Thyroid gland (tissue), 4 donors: ENCODE results near the gene KRTAP10-4. TPM values are rescaled to one million over a fixed set of nuclear protein-coding genes. Genes with fewer than 3 reads are reported as not detected.

Experiments
- DNase-seq, 2 donors: peaks; one replicate each; pipeline ENCODE4 v3.0.0-alpha.2; 2019
- H3K27ac ChIP-seq, 3 donors: fragments of 200-600 bp; sonication (generic); 1 replicate in 2 of 3; 2 replicates in 1 of 3; pipeline ENCODE4 v1.5.1; 2016 to 2019; ENCODE audit warnings: mild to moderate bottlenecking in 1 of 3, moderate library complexity in 1 of 3
- H3K27me3 ChIP-seq: fragments of 200-600 bp; sonication (generic); one replicate; pipeline ENCODE4 v1.5.1; 2019
- H3K36me3 ChIP-seq, 2 donors: fragments of 200-600 bp; sonication (generic); one replicate each; pipeline ENCODE4 v1.5.1; 2016 to 2019
- H3K4me1 ChIP-seq, 2 donors: fragments of 200-600 bp; sonication (generic); one replicate each; pipeline ENCODE4 v1.5.1; 2017 to 2019
- H3K4me3 ChIP-seq, 3 donors: fragments of 200-600 bp; sonication (generic); replicated peaks in 1 of 3; 1 replicate in 2 of 3; 2 replicates in 1 of 3; pipeline ENCODE4 v1.5.1; 2016; ENCODE audit warnings: mild to moderate bottlenecking in 1 of 3
- H3K9me3 ChIP-seq: fragments of 200-600 bp; sonication (generic); one replicate; pipeline ENCODE4 v1.5.1; 2017
- CTCF ChIP-seq, 6 experiments: fragments of 200-600 bp in 3 of 6; fragments of 450-650 bp in 3 of 6; sonication (generic) in 3 of 6; IDR thresholded peaks; one replicate each; pipeline ENCODE4 v1.5.1; 2016 to 2019; ENCODE audit warnings: antibody characterized with exemption in 6 of 6, mild to moderate bottlenecking in 2 of 6, inconsistent platforms in 1 of 6, moderate library complexity in 1 of 6
- POLR2A ChIP-seq, 2 donors: fragments of 450-650 bp; IDR thresholded peaks; one replicate each; pipeline ENCODE4 v1.6.1; 2017; ENCODE audit warnings: antibody characterized with exemption in 2 of 2, mild to moderate bottlenecking in 2 of 2, moderate library complexity in 1 of 2
- WGBS, 2 donors: methylation state at CpG; one replicate each; pipeline ENCODE4 v1.1.5; 2017; 5-methylcytosine and 5-hydroxymethylcytosine counted together
- intact Hi-C: fragments of 100-400 bp; cut with DNase I; formaldehyde crosslinking; loops from one replicate; pipeline ENCODE4 v1.15.1; 2023
- total RNA-seq, 4 donors: library from RNA; depleted of rRNA; stranded (reverse); fragments of >200 nt; gene quantifications; one replicate each; pipeline ENCODE4 v1.2.3, GENCODE V29; 2016

The KRTAP10-4 gene
- total RNA-seq, 4 donors from 2014 or later, result not detected

DNA sequence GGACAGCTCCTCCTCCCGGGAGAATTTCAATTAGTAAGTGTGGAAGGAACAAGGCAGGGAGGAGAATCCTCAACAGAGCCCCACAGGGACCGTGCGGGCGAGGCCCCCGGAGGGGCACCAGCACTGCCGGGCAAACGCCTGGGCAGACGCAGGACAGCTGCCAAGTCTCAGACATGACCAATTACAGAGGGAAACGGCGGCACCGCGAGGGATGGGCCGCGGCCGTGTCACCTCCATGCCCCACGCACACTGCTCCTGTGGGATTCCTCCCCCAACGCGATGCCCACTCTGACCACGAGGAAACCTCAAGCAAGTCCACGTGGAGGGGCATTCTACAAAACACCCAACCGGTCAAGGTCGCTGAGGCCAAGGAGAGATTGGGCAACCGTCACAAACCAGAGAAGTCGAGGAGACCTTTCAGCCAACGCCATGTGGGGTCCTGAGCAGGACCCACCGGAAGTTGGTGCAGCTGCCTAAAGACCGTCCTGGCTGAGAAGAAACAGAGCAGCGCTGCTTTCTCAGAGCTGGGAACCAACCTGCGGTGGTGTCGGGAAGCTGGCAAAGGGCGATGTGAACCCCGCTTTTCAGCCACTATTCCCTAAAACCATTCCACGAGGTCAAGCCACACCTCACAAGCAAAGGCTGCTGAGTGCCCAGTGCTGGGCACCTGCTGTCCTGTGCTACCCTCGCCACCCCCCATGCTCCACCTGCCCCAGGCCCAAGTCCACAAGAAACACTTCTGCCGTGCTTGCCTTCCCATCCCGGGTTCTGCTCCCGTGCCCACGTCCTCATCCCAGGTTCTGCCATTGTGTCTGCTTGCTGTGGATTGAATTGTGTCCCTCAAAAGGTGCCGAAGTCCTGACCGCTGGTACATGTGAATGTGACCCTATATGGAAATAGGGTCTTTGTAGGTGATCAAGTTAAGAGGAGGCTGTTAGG, 1.4 kb upstream of the KRTAP10-4 start:
- H3K9me3 ChIP-seq, result no peaks in the 10 kb centered on the region
- H3K27ac ChIP-seq, result no peak overlapping the region
- H3K4me3 ChIP-seq, result no peak overlapping the region
- WGBS, 2 donors, result 91 to 92% methylated on average over 40 of the region's 40 CpGs
- H3K4me1 ChIP-seq, result no peaks in the 10 kb centered on the region
- no peaks in the 10 kb centered on the region for H3K36me3 ChIP-seq
- H3K27me3 ChIP-seq, result no peaks in the 10 kb centered on the region
- DNase-seq, result no peak
- intact Hi-C loops, result no loop called here
- no peak for TF ChIP-seq CTCF (IDR thresholded peaks at IDR 0.05)
- TF ChIP-seq POLR2A (IDR thresholded peaks at IDR 0.05), result no peak

DNA sequence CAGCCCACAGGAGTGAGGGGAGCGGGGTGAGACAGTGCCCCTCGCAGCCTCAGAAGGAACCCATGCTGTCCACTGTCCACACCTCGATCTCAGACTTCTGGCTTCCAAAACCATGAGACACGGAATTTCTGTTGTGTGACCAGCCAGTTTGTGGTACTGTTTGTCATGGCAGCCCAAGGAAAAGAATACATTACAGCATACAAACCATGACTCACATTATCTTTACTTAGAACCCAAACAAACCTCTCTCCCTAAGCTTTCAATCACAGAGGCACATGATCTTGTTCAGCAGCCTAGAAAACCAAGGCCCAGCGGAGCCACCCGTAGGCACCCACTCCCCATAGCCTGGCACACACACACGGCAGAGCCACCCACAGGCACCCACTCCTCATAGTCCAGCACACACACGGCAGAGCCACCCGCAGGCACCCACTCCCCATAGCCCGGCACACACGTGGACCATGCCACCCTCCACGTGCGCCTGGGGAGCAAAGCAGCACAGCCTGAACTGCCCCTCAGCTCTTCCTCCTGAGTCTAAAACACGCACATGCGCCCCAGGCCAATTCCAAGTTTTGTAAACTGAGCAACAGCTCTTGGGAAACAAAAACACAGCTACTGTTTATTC, 458 bp upstream of the KRTAP10-4 start:
- DNase-seq, result no peak
- H3K27me3 ChIP-seq, result no peaks in the 10 kb centered on the region
- no peaks in the 10 kb centered on the region for H3K4me1 ChIP-seq
- 85 to 94% methylated on average over 13 to 15 of the region's 15 CpGs for WGBS, 2 donors
- intact Hi-C loops, result no loop called here
- TF ChIP-seq POLR2A (IDR thresholded peaks at IDR 0.05) (no peak), CTCF (IDR thresholded peaks at IDR 0.05) (no peak)
- no peak overlapping the region for H3K4me3 ChIP-seq
- no peak overlapping the region for H3K27ac ChIP-seq
- no peaks in the 10 kb centered on the region for H3K36me3 ChIP-seq
- no peaks in the 10 kb centered on the region for H3K9me3 ChIP-seq

DNA sequence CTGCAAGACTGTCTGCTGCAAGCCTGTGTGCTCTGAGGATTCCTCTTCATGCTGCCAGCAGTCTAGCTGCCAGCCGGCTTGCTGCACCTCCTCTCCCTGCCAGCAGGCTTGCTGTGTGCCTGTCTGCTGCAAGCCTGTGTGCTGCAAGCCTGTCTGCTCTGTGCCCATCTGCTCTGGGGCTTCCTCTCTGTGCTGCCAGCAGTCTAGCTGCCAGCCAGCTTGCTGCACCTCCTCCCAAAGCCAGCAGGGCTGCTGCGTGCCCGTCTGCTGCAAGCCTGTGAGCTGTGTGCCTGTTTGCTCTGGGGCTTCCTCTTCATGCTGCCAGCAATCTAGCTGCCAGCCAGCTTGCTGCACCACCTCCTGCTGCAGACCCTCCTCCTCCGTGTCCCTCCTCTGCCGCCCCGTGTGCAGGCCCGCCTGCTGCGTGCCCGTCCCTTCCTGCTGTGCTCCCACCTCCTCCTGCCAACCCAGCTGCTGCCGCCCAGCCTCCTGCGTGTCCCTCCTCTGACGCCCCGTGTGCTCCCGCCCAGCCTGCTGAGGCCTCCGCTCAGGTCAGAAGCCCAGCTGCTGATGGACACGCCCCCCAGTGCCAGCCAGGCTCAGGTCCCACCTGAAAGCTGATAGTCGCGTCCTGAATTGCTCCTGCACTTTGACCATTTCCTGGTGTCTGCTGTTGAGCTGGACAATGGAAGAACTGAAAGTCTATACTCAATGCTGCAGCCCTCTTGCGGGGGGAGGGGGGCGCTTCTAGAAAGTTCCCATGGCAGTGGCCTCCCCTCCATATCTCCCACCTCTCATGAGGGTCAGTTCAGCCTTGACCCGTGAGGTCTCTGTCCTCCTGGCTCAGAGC, 1.2 kb downstream of the KRTAP10-4 start:
- Histone ChIP-seq H3K36me3 (no peaks in the 10 kb centered on the region), H3K27me3 (no peaks in the 10 kb centered on the region), H3K9me3 (no peaks in the 10 kb centered on the region), H3K4me1 (no peaks in the 10 kb centered on the region), H3K27ac (no peak overlapping the region), H3K4me3 (no peak overlapping the region)
- intact Hi-C loops, result no loop called here
- TF ChIP-seq CTCF (IDR thresholded peaks at IDR 0.05) (no peak), POLR2A (IDR thresholded peaks at IDR 0.05) (no peak)
- WGBS, 2 donors, result 40 to 46% methylated on average over 16 to 20 of the region's 21 CpGs
- DNase-seq, result no peak

DNA sequence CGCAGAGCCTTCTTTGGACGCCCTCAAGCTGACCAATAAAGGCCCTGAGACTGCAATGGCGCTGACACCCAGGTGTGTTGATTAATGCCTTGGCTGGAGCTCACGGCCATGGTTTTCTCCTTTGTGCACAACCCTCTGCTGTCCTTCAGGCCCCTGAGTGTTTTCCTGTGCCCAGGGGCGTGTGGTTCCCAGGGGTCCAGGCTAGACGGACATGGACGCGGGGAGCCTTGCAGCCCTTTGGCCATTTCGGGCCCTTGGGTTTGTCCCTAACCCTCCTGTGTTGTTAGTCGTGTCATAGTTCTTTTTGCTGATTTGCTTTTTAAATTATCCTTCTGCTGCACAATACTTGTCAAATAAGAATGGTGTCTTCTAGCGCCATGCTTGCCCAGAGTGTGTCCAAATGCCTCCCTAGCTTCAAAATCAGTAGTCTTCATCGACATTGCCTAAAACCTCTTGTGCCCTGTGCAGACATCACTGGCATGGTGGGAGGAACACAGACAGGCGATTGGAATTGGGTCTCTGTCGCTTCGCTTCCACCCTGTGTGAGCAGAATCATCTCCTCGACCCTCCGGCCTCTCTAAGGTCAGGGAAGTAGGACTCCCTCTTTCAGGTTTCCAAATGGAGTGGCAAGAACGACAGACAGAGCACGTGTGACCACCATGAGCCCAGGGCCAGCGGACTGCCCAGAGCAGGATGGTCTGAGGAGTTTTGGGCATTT, 1.9 kb downstream of the KRTAP10-4 start:
- 89 to 93% methylated on average over 20 of the region's 20 CpGs for WGBS, 2 donors
- intact Hi-C loops, result no loop called here
- H3K27ac ChIP-seq, result no peak overlapping the region
- no peaks in the 10 kb centered on the region for H3K9me3 ChIP-seq
- H3K36me3 ChIP-seq, result no peaks in the 10 kb centered on the region
- no peak for DNase-seq
- TF ChIP-seq POLR2A (IDR thresholded peaks at IDR 0.05), result no peak
- H3K4me1 ChIP-seq, result no peaks in the 10 kb centered on the region
- no peaks in the 10 kb centered on the region for H3K27me3 ChIP-seq
- no peak overlapping the region for H3K4me3 ChIP-seq

DNA sequence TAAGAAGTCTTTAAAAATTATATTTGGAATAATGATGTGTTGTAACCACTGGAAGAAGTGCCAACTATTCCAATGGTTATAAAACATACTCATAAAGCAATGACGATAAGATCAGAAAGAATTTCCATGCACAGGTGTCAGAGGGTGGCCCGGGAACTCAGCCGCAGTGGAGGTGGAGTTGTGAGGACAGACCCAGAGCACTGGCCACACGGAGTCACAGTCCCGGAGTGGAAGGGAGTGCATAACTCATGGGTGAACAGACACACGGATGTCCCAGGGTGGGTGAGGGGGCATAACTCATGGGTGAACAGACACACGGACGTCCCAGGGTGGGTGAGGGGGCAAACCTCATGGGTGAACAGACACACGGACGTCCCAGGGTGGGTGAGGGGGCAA, 2.5 kb downstream of the KRTAP10-4 start:
- DNase-seq, result no peak

More for the DNA sequence above, 2.5 kb downstream of the KRTAP10-4 start:
- H3K4me1 ChIP-seq, result no peaks in the 10 kb centered on the region
- H3K27ac ChIP-seq, result no peak overlapping the region
- no peak for TF ChIP-seq CTCF (IDR thresholded peaks at IDR 0.05)
- no peak for TF ChIP-seq POLR2A (IDR thresholded peaks at IDR 0.05)
- 94% methylated on average over 9 to 10 of the region's 10 CpGs for WGBS, 2 donors
- intact Hi-C loops, result no loop called here
- H3K9me3 ChIP-seq, result no peaks in the 10 kb centered on the region
- H3K36me3 ChIP-seq, result no peaks in the 10 kb centered on the region
- H3K27me3 ChIP-seq, result no peaks in the 10 kb centered on the region
- H3K4me3 ChIP-seq, result no peak overlapping the region
